Panc1 (cell line): ENCODE data around the gene TIGAR. TPM values are rescaled to one million over a fixed set of nuclear protein-coding genes. Genes with fewer than 3 reads are reported as not detected.

Source experiments
- ATAC-seq: fragments of 200-7000 bp; cut with Tn5 transposase; 2 replicates; pipeline ENCODE4 v1.9.1; 2020; ENCODE audit warnings: mild to moderate bottlenecking, moderate library complexity
- BruUV-seq: library from RNA; stranded (reverse); fragments of 400-500 nt; replicated peaks from 2 replicates; lab custom pipeline; 2021; lab: Mats Ljungman, UMichigan
- CTCF ChIA-PET: fragments of 300-600 bp; sonication (Branson Sonifier 250); formaldehyde crosslinking; loops from one replicate; lab custom pipeline; 2022; ENCODE audit warnings: antibody characterized with exemption; lab: Charles Lee
- POLR2A ChIA-PET: fragments of 300-600 bp; sonication (Branson Sonifier 250); formaldehyde crosslinking; loops from one replicate; lab custom pipeline; 2022; ENCODE audit warnings: antibody characterized with exemption; lab: Charles Lee
- DNase-seq: peaks from one replicate; pipeline ENCODE4 v3.0.0-alpha.2; 2010; ENCODE audit warnings: low read depth, low spot score
- H3K27ac ChIP-seq: 2 replicates; pipeline ENCODE4 v1.5.1; 2011; ENCODE audit warnings: mild to moderate bottlenecking, low read length, inconsistent platforms
- H3K27me3 ChIP-seq: fragments of 200-500 bp; sonication (Bioruptor generic); 2 replicates; pipeline ENCODE4 v1.6.0; 2014; ENCODE audit warnings: low read length, inconsistent platforms; ENCODE audit not compliant: control insufficient read depth, insufficient read depth
- H3K36me3 ChIP-seq: fragments of 200-500 bp; sonication (Bioruptor generic); 2 replicates; pipeline ENCODE4 v1.5.1; 2014; ENCODE audit warnings: inconsistent platforms, mild to moderate bottlenecking, low read length, moderate library complexity; ENCODE audit not compliant: control insufficient read depth, insufficient read depth
- H3K4me1 ChIP-seq: 2 replicates; pipeline ENCODE4 v1.5.1; 2011; ENCODE audit warnings: inconsistent platforms, mild to moderate bottlenecking, low read length, moderate library complexity; ENCODE audit not compliant: control insufficient read depth, insufficient read depth
- H3K4me3 ChIP-seq, 2 experiments: 2 replicates each; pipeline ENCODE4 v1.5.1; 2011 to 2012; ENCODE audit warnings: low read depth in 2 of 2, low read length in 2 of 2, mild to moderate bottlenecking in 2 of 2, inconsistent platforms in 1 of 2, moderate library complexity in 1 of 2
- H3K9me3 ChIP-seq: fragments of 200-500 bp; sonication (Bioruptor generic); 2 replicates; pipeline ENCODE4 v1.5.1; 2014; ENCODE audit warnings: low read depth, mild to moderate bottlenecking, inconsistent platforms, low read length, moderate library complexity; ENCODE audit not compliant: control insufficient read depth, insufficient read depth
- CTCF ChIP-seq: fragments of 450-650 bp; IDR thresholded peaks from 2 replicates; pipeline ENCODE4 v1.5.1; 2017; ENCODE audit warnings: mild to moderate bottlenecking
- POLR2AphosphoS5 ChIP-seq: IDR thresholded peaks from 2 replicates; pipeline ENCODE4 v1.6.1; 2012; ENCODE audit warnings: mild to moderate bottlenecking, low read depth, low read length, moderate library complexity
- SIN3A ChIP-seq: IDR thresholded peaks from 2 replicates; pipeline ENCODE4 v1.6.1; 2012; ENCODE audit warnings: low read depth, mild to moderate bottlenecking, low read length, moderate library complexity, borderline replicate concordance; ENCODE audit not compliant: insufficient read depth
- TCF7L2 ChIP-seq: IDR thresholded peaks from 2 replicates; pipeline ENCODE4 v1.6.1; 2011; ENCODE audit warnings: mild to moderate bottlenecking, low read depth, low read length, inconsistent platforms
- in situ Hi-C: cut with HindIII; loops from 2 replicates; pipeline ENCODE4 v1.10.0; 2016; ENCODE audit warnings: low sequenced_read_pairs, low pct_unique_long_range_greater_than_20kb
- intact Hi-C: fragments of 100-400 bp; cut with micrococcal nuclease; formaldehyde crosslinking; loops from one replicate; pipeline ENCODE4 v1.10.0; 2022; ENCODE audit not compliant: unreplicated experiment
- total RNA-seq: library from RNA; stranded (reverse); gene quantifications from one replicate; pipeline ENCODE4 v1.2.1, GENCODE V29; 2021; ENCODE audit not compliant: unreplicated experiment
- TF ChIP-seq, protein P1 (sequence below), 2 experiments: IDR thresholded peaks; 2 replicates each; pipeline ENCODE4 v1.6.1; 2011 to 2012; ENCODE audit warnings: low read depth in 2 of 2, control low read depth in 1 of 2, low read length in 1 of 2, mild to moderate bottlenecking in 1 of 2, moderate library complexity in 1 of 2; ENCODE audit not compliant: insufficient read depth in 1 of 2

Gene TIGAR
- total RNA-seq, 1 experiment from 2014 or later: 17.4 TPM

DNA sequence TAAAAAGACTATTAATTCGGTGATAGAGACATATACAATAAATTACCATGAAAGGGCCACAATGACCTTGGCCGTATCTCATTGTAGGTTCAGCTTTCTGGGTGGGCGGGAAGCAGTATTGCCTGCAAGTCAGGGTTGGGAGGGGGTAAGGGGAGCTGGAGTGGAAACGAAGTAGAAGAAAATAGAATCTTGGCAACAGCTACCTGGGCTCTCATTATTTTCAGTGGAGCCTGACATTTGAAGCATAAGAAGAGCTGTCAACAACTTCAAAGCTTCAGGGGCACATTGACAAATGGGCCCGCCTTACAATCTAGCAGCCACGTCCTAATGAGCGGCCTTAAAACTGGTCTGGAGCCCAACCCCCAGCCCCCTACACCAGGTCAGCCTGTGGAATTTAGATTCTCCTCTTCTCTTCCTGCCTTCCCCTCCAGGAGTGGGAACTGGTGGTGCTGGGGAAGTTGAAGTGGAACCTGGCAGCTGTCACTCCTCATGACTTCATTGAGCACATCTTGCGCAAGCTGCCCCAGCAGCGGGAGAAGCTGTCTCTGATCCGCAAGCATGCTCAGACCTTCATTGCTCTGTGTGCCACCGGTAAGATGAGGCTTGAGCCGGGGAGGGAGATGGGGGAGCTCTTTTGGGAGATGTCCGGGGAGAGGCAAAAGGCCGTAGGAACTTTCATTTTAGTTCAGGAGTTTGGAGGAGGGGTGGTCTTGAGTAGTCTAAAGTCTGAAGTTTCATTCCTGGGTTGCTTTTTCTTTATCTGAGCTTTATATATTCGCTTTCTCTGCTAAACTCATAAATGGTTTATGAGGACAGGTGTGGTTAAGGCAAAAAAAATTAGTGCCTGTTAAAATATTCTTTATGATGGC, 42.5 kb upstream of the TIGAR start:
- TF ChIP-seq CTCF (no peak), POLR2AphosphoS5 (no peak), TCF7L2 (no peak), SIN3A (no peak)
- TF ChIP-seq, protein P1, sequence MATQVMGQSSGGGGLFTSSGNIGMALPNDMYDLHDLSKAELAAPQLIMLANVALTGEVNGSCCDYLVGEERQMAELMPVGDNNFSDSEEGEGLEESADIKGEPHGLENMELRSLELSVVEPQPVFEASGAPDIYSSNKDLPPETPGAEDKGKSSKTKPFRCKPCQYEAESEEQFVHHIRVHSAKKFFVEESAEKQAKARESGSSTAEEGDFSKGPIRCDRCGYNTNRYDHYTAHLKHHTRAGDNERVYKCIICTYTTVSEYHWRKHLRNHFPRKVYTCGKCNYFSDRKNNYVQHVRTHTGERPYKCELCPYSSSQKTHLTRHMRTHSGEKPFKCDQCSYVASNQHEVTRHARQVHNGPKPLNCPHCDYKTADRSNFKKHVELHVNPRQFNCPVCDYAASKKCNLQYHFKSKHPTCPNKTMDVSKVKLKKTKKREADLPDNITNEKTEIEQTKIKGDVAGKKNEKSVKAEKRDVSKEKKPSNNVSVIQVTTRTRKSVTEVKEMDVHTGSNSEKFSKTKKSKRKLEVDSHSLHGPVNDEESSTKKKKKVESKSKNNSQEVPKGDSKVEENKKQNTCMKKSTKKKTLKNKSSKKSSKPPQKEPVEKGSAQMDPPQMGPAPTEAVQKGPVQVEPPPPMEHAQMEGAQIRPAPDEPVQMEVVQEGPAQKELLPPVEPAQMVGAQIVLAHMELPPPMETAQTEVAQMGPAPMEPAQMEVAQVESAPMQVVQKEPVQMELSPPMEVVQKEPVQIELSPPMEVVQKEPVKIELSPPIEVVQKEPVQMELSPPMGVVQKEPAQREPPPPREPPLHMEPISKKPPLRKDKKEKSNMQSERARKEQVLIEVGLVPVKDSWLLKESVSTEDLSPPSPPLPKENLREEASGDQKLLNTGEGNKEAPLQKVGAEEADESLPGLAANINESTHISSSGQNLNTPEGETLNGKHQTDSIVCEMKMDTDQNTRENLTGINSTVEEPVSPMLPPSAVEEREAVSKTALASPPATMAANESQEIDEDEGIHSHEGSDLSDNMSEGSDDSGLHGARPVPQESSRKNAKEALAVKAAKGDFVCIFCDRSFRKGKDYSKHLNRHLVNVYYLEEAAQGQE (IDR thresholded peaks at IDR 0.05; ENCODE audit: insufficient read depth in 1 of 2, low read depth in 2 of 2, low read length in 1 of 2): no peak
- ATAC-seq (no peak), DNase-seq (no peak)
- intact Hi-C loops (loop anchor here (10.0 kb wide), 3 partner anchors 174 to 284 kb away; no protein-coding TSS in a partner anchor), in situ Hi-C loops (no loop called here)
- BruUV-seq: no TSS peak
- CTCF ChIA-PET: interaction anchor here (2.5 kb wide), 1 partner anchor 393 kb away, joined by 11 read pairs; no protein-coding TSS in a partner anchor
- POLR2A ChIA-PET: interaction anchor here (0.6 kb wide), 1 partner anchor 254 kb away, joined by 4 read pairs; no protein-coding TSS in a partner anchor
- Histone ChIP-seq H3K27me3 (peaks cover 13% of the 10 kb centered on the region), H3K36me3 (no peaks in the 10 kb centered on the region), H3K4me3 (no peak overlapping the region), H3K9me3 (no peaks in the 10 kb centered on the region), H3K27ac (no peak overlapping the region), H3K4me1 (no peaks in the 10 kb centered on the region)

DNA sequence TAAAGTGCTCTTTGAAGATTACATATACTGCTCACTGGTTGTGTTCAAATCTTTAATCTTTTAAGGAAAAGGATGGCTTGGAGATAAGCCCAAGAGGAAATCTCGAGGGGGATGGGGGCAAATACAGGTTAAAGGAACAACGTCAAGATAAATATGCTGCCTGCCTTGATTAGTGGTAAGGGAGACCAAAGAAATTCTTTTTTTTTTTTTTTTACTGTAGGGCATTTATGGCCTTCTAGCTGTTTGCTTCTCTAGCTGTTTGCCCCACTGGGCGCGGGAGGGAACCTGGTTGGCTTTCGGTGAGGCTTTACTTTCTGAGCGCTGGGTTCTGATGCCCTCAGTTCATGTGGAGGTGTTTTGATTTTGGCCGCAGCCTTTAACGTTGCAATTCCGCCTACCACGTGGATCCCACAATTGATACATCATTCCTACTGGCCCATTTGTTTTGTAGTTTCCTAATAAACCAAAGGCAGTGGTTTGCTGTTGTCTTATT, 41.8 kb upstream of the TIGAR start:
- BruUV-seq: no TSS peak
- in situ Hi-C loops (no loop called here), intact Hi-C loops (loop anchor here (10.0 kb wide), 3 partner anchors 174 to 284 kb away; no protein-coding TSS in a partner anchor)
- H3K4me3 ChIP-seq: no peak overlapping the region
- ChIA-PET CTCF (interaction anchor here (0.6 kb wide), 2 partner anchors 340 to 958 kb away, joined by 3 to 5 read pairs; no protein-coding TSS in a partner anchor), POLR2A (interaction anchor here (0.6 kb wide), 1 partner anchor 255 kb away, joined by 4 read pairs; no protein-coding TSS in a partner anchor)
- TF ChIP-seq POLR2AphosphoS5 (no peak), CTCF (no peak), TCF7L2 (no peak), SIN3A (no peak)
- TF ChIP-seq, protein P1 (IDR thresholded peaks at IDR 0.05; ENCODE audit: insufficient read depth in 1 of 2, low read depth in 2 of 2, low read length in 1 of 2): no peak
- ATAC-seq (no peak), DNase-seq (no peak)
- H3K27me3 ChIP-seq: peaks cover 13% of the 10 kb centered on the region
- no peak overlapping the region for H3K27ac ChIP-seq
- no peaks in the 10 kb centered on the region for H3K4me1 ChIP-seq
- no peaks in the 10 kb centered on the region for H3K9me3 ChIP-seq
- H3K36me3 ChIP-seq: no peaks in the 10 kb centered on the region
